ENCODE data around the gene GATA3.

GATA3 gene

GRCh38 chr10:8060010-8060703 lies 5.7 kb downstream of the GATA3 start:
- no peak overlapping the region for H3K4me3 ChIP-seq (replicated peaks; ENCODE audit: low read depth, low read length)
- TF ChIP-seq CTCF (IDR thresholded peaks at IDR 0.05; ENCODE audit: low read depth, low read length, missing control alignments), result no peak
- DNase-seq (ENCODE audit: extremely low read depth, low read depth), result peak; percentile 37

GRCh38 chr10:8060704-8061121 lies 6.2 kb downstream of the GATA3 start:
- H3K4me3 ChIP-seq (replicated peaks; ENCODE audit: low read depth, low read length), result no peak overlapping the region
- no peak for DNase-seq (ENCODE audit: extremely low read depth, low read depth)
- no peak for TF ChIP-seq CTCF (IDR thresholded peaks at IDR 0.05; ENCODE audit: low read depth, low read length, missing control alignments)

GRCh38 chr10:8061274-8062211 lies 7.1 kb downstream of the GATA3 start:
- TF ChIP-seq CTCF (IDR thresholded peaks at IDR 0.05; ENCODE audit: low read depth, low read length, missing control alignments), result no peak
- no peak for DNase-seq (ENCODE audit: extremely low read depth, low read depth)
- H3K4me3 ChIP-seq (replicated peaks; ENCODE audit: low read depth, low read length), result no peak overlapping the region

GRCh38 chr10:8063128-8063908 lies 8.8 kb downstream of the GATA3 start:
- H3K4me3 ChIP-seq (replicated peaks; ENCODE audit: low read depth, low read length), result no peak overlapping the region
- no peak for DNase-seq (ENCODE audit: extremely low read depth, low read depth)
- TF ChIP-seq CTCF (IDR thresholded peaks at IDR 0.05; ENCODE audit: low read depth, low read length, missing control alignments), result no peak

- DNase-seq (ENCODE audit: extremely low read depth, low read depth), result no peak
- no peak for TF ChIP-seq CTCF (IDR thresholded peaks at IDR 0.05; ENCODE audit: low read depth, low read length, missing control alignments)
- H3K4me3 ChIP-seq (replicated peaks; ENCODE audit: low read depth, low read length), result no peak overlapping the region
Observed at GRCh38 chr10:8063935-8064334, 9.4 kb downstream of the GATA3 start.

- no peak for DNase-seq (ENCODE audit: extremely low read depth, low read depth)
- no peak overlapping the region for H3K4me3 ChIP-seq (replicated peaks; ENCODE audit: low read depth, low read length)
- no peak for TF ChIP-seq CTCF (IDR thresholded peaks at IDR 0.05; ENCODE audit: low read depth, low read length, missing control alignments)
Observed at GRCh38 chr10:8064436-8064835, 9.9 kb downstream of the GATA3 start.

All from HFF-Myc (cell line).